Activated naive CD4-positive, alpha-beta T cell treated with anti-CD3 and anti-CD28 coated beads, Interleukin-2, amount 10 ng/mL, durations not matched to agents 7 days and 5 days (primary cell): Measurements from ENCODE around the gene CCDC8.
"Not testable (repeated sequence)": the region's sequence is repeated elsewhere in the genome, so short reads cannot be mapped to it uniquely, and the experiment has no call there.

ENCODE experiments used
- CTCF ChIA-PET: fragments of 350-600 bp; sonication (Branson Sonifier 250); formaldehyde crosslinking; loops from one replicate; lab custom pipeline; 2021; ENCODE audit warnings: antibody characterized with exemption; lab: Charles Lee
- DNase-seq: peaks from one replicate; pipeline ENCODE4 v3.0.0-alpha.2; 2020
- H3K27ac Mint-ChIP-seq: one replicate; pipeline ENCODE4 v1.8.0; 2021; ENCODE audit warnings: mild to moderate bottlenecking, moderate library complexity, mixed read lengths
- H3K27me3 Mint-ChIP-seq: one replicate; pipeline ENCODE4 v1.8.0; 2021; ENCODE audit warnings: mild to moderate bottlenecking, mixed read lengths
- H3K36me3 Mint-ChIP-seq: one replicate; pipeline ENCODE4 v1.8.0; 2021; ENCODE audit warnings: mixed read lengths
- H3K4me1 Mint-ChIP-seq: one replicate; pipeline ENCODE4 v1.8.0; 2021; ENCODE audit warnings: mixed read lengths
- H3K4me3 Mint-ChIP-seq: one replicate; pipeline ENCODE4 v1.8.0; 2021; ENCODE audit warnings: mild to moderate bottlenecking, moderate library complexity, mixed read lengths
- H3K9me3 Mint-ChIP-seq: one replicate; pipeline ENCODE4 v1.8.0; 2021; ENCODE audit warnings: mixed read lengths

Gene CCDC8

DNA sequence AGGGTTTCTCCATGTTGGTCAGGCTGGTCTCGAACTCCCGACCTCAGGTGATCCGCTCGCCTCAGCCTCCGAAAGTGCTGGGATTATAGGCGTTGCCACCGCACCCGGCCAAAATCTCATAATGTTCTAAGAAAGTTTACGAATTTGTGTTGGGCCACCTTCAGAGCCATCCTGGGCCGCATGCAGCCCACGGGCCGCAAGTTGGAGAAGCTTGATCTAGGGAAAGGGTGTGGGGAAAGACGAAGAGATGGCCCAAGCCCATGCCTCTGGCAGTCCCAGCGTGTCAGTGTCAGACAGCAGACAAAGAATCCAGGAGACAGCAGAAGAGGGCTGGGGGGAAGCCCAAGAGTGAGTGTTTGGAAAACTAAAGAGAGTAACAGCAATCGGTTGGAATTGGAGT lies 32.7 kb upstream of the CCDC8 start:
- CTCF ChIA-PET = no interaction called here
- Mint-ChIP-seq H3K27me3 (peaks cover 19% of the 10 kb centered on the region), H3K9me3 (peaks cover 8% of the 10 kb centered on the region), H3K4me1 (peaks cover 4% of the 10 kb centered on the region), H3K4me3 (no peak overlapping the region), H3K27ac (no peak overlapping the region), H3K36me3 (no peaks in the 10 kb centered on the region)
- no peak for DNase-seq

DNA sequence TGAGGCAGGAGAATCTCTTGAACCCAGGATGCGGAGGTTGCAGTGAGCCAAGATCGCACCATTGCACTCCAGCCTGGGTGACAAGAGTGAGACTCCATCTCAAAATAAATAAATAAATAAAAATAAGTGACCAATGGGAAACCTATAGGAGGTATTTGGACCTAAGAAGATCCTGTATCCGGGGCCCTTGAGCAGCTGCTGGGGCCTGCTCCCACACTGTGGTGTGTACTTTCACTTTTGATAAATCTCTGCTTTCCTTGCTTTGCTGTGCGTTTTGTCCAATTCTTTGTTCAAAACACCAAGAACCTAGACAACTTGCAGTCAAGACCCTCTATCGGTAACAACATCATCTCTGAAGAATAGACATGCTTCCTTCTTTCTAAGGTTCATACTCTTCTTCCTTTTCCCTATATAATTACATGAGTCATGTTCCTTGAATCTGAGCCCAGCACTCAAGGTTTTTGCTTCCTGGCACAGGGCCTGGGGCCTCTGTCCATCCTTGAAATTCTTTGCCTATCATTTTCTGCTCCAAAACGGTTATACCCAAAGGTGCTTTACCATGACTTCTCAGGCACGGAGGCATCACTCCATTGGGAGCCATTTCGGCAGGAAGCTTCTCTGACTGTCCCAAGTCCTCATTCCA lies 29.6 kb upstream of the CCDC8 start:
- CTCF ChIA-PET = no interaction called here
- no peak overlapping the region for H3K27ac Mint-ChIP-seq
- H3K9me3 Mint-ChIP-seq = no peaks in the 10 kb centered on the region
- peaks cover 4% of the 10 kb centered on the region for H3K4me1 Mint-ChIP-seq
- H3K4me3 Mint-ChIP-seq = no peak overlapping the region
- DNase-seq = no peak
- peaks cover 18% of the 10 kb centered on the region for H3K27me3 Mint-ChIP-seq
- no peaks in the 10 kb centered on the region for H3K36me3 Mint-ChIP-seq

DNA sequence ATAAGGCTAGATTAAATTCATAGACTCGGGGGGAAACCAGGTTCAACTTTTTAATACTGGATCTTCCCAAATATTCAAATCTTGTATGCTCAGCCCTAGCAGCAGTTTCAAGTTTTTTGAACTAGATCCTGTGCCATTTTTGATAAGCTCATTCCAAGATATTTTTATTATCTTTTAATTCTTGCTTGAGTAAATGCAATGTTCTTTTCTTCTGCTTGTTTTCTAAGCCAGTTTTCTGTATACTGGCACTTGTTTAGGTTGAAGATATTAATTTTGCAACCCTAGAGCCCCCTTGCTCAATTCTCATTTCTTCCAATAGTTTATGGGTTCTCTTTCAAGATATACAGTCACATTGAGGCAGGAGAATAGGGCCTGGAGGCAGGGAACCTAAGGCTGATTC lies 28.5 kb upstream of the CCDC8 start:
- CTCF ChIA-PET = no interaction called here
- Mint-ChIP-seq H3K9me3 (no peaks in the 10 kb centered on the region), H3K27me3 (peaks cover 10% of the 10 kb centered on the region), H3K36me3 (no peaks in the 10 kb centered on the region), H3K4me3 (no peak overlapping the region), H3K27ac (no peak overlapping the region), H3K4me1 (peaks cover 4% of the 10 kb centered on the region)
- DNase-seq = no peak

- H3K27me3 Mint-ChIP-seq = peaks cover 19% of the 10 kb centered on the region
- H3K9me3 Mint-ChIP-seq, H3K27ac Mint-ChIP-seq, DNase-seq, H3K4me3 Mint-ChIP-seq, H3K4me1 Mint-ChIP-seq, H3K36me3 Mint-ChIP-seq: not testable (repeated sequence)
- CTCF ChIA-PET = interaction anchor here (1.5 kb wide), 1 partner anchor 13 kb away, joined by 3 read pairs; no protein-coding TSS in a partner anchor
Measured at GRCh38 chr19:46435689-46436088, 22.3 kb upstream of the CCDC8 start.

- H3K9me3 Mint-ChIP-seq = no peaks in the 10 kb centered on the region
- H3K27ac Mint-ChIP-seq = no peak overlapping the region
- H3K36me3 Mint-ChIP-seq = no peaks in the 10 kb centered on the region
- DNase-seq = no peak
- H3K4me3 Mint-ChIP-seq = no peak overlapping the region
- CTCF ChIA-PET = interaction anchor here (1.5 kb wide), 1 partner anchor 14 kb away, joined by 3 read pairs; no protein-coding TSS in a partner anchor
- H3K4me1 Mint-ChIP-seq = peaks cover under 1% of the 10 kb centered on the region
- peaks cover 25% of the 10 kb centered on the region for H3K27me3 Mint-ChIP-seq
Measured at GRCh38 chr19:46435009-46435408, 21.6 kb upstream of the CCDC8 start.

DNA sequence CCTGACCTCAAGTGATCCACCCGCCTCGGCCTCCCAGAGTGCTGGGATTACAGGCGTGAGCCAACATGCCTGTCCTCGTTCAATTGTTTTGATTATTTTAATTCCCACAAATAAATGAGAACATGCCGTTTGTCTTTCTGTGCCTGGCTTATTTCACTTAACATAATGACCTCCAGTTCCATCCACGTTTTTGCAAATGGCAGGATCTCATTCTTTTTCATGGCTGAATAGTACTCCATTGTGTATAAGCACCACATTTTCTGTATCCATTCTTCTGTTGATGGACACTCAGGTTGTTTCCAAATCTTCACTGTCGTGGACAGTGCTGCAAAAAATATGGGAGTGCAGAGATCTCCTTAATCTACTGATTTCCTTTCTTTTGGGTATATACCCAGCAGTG lies 20.1 kb upstream of the CCDC8 start:
- Mint-ChIP-seq H3K4me1 (peaks cover 12% of the 10 kb centered on the region), H3K27me3 (peaks cover 40% of the 10 kb centered on the region)
- H3K9me3 Mint-ChIP-seq, CTCF ChIA-PET, H3K27ac Mint-ChIP-seq, DNase-seq, H3K36me3 Mint-ChIP-seq, H3K4me3 Mint-ChIP-seq: not testable (repeated sequence)

- peaks cover 56% of the 10 kb centered on the region for H3K27me3 Mint-ChIP-seq
- H3K4me1 Mint-ChIP-seq = peaks cover 26% of the 10 kb centered on the region
- CTCF ChIA-PET = interaction anchor here (0.6 kb wide), 1 partner anchor 34 kb away, joined by 4 read pairs; no protein-coding TSS in a partner anchor
- H3K9me3 Mint-ChIP-seq = no peaks in the 10 kb centered on the region
- no peak for DNase-seq
- H3K27ac Mint-ChIP-seq = no peak overlapping the region
- H3K36me3 Mint-ChIP-seq = no peaks in the 10 kb centered on the region
- H3K4me3 Mint-ChIP-seq = no peak overlapping the region
Measured at GRCh38 chr19:46431824-46432223, 18.5 kb upstream of the CCDC8 start.

- H3K9me3 Mint-ChIP-seq = no peaks in the 10 kb centered on the region
- H3K27ac Mint-ChIP-seq = no peak overlapping the region
- peaks cover 72% of the 10 kb centered on the region for H3K27me3 Mint-ChIP-seq
- no peak overlapping the region for H3K4me3 Mint-ChIP-seq
- H3K36me3 Mint-ChIP-seq = no peaks in the 10 kb centered on the region
- peaks cover 35% of the 10 kb centered on the region for H3K4me1 Mint-ChIP-seq
- CTCF ChIA-PET = no interaction called here
- DNase-seq = no peak
Measured at GRCh38 chr19:46429999-46430398, 16.6 kb upstream of the CCDC8 start.

DNA sequence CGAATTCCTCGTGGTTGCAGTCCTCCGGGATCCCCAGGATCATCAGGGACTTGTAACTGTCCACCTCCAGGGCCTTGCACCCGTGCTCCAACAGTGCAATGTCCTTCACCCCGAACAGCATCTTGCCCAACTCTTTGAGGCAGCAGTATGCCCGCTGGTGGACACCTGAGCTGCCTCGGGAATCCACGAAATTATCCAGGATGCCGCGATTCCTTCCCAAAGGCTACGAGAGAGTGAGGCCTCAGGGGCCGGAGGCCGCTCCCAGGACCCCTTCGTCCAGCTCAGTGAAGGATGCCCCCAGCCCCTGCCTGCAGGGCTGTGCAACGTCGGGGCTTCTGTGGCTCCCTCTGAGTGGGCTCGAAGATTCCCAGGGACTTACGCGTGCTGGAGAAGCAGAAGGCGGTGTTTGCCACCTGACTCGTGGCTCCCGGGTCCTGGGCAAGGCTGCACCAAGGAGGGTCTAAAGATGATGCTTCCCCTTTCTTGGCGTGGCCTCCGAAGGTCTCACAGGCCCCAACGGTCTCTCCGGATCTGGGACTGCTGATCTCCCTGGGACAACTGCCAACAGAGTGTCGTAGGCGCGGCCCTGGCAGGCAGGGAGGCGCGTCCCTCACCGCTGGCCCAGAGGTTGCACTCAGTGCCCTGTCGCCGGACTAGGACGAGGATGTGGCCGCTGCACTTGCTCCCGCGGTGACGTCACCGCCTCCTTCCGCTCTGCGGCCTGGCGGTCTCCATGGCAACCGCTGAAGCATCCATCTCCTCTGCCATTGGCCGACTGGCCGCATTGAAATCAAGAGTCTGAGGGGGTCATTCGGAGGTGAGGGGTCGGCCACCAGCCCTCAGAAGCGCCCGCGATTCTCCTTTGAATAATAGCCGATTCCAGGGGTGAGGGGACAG lies 15.1 kb upstream of the CCDC8 start, which contains the start of gene PNMA8C:
PNMA8C (minus strand) TSS at position 698 of the 897 bp plus-strand sequence; CDS start at position 121, 577 bp downstream.
- Mint-ChIP-seq H3K27me3 (peaks cover 79% of the 10 kb centered on the region), H3K4me3 (peak within 1 kb of the TSS; percentile 52), H3K36me3 (no peaks in the 10 kb centered on the region), H3K4me1 (peaks cover 35% of the 10 kb centered on the region), H3K27ac (no peak within 1 kb of the TSS), H3K9me3 (no peaks in the 10 kb centered on the region)
- peak; percentile 73 for DNase-seq
- CTCF ChIA-PET = no interaction called here

DNA sequence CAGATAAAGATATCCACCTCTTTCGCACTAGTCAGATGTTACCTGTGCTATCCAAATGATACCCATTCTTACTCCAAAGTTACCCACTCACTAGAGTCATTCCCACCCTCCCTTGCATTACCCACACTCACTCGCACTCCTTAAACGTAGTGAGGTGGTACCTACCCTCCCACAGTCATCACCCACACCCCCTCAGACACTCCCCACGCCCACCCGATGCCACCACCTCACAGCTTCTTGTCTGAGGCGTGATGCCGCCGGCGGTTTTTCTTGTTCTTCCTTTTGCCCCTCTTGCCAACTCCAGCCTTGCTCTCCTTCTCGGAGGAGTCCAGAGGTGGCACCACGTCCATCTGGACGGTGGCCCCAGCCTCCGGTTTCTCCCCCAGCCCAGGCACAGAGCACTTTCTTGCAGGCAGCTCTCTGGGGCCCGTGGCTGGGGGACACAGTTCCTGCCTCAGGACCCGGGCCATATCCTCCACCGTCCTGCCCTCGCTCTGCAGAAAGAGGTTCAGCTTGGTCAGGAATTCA lies 14.2 kb upstream of the CCDC8 start:
- peaks cover 35% of the 10 kb centered on the region for H3K4me1 Mint-ChIP-seq
- H3K27me3 Mint-ChIP-seq = peaks cover 87% of the 10 kb centered on the region
- H3K9me3 Mint-ChIP-seq = no peaks in the 10 kb centered on the region
- no peak for DNase-seq
- H3K27ac Mint-ChIP-seq = no peak overlapping the region
- H3K4me3 Mint-ChIP-seq = no peak overlapping the region
- no peaks in the 10 kb centered on the region for H3K36me3 Mint-ChIP-seq
- CTCF ChIA-PET = no interaction called here

DNA sequence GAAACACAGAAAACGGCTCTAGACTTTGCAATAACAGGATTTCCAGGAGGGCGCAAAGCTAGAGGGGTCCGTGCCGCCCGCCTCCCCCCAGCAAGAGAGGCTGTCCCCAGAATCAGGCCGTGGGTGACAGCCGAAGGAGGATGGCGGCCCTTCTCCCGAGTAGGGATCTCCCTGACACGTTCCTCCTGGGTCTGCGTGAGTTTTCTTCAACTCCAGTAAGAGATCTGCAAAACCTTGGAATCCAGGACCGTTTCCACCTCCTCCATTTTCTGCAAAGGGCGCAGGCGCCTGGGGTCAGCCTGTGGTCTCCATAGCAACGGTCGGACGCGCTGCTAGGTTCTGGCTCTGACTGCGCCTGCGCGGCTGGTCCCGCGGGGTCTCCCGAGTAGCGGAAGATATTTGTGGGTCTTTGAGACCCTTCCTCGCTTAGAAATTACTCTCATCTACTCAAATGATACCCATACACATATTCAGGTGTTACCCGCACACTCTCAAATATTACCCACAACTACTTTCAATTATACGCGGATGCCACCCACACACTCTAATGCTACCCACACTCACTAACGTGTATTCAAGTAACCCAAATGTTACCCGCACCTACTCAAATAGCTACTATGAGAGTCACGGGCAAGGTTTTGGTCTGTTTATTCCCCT lies 13.3 kb upstream of the CCDC8 start:
- no peak overlapping the region for H3K27ac Mint-ChIP-seq
- DNase-seq = peak; percentile 38
- H3K4me3 Mint-ChIP-seq = peak overlapping the region; percentile 55
- no peaks in the 10 kb centered on the region for H3K36me3 Mint-ChIP-seq
- CTCF ChIA-PET = no interaction called here
- peaks cover 82% of the 10 kb centered on the region for H3K27me3 Mint-ChIP-seq
- no peaks in the 10 kb centered on the region for H3K9me3 Mint-ChIP-seq
- peaks cover 35% of the 10 kb centered on the region for H3K4me1 Mint-ChIP-seq

DNA sequence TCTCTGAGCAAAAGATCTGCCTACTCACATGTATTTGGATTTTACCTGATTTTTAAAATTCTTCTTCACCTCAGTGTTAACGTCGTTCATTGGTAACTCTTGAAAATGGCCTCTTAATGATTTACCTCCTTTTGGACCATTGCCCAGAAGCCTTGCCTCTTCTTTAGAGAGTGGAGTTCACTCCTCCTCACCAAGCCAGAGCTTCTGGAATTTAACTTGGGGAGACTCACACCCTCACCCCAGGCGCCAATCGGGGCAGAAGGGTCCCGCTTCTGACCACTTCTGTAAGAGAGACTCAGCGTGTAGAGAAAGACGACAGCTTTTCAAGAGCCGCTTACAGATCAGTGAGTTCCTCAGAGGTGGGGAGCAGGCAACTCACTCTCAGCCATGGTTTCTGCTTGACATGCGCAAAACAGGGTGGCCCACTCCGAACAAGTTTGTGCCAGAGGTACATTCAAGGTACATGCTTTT lies 12.7 kb upstream of the CCDC8 start:
- Mint-ChIP-seq H3K27ac (no peak overlapping the region), H3K4me3 (no peak overlapping the region), H3K27me3 (peaks cover 77% of the 10 kb centered on the region), H3K36me3 (no peaks in the 10 kb centered on the region), H3K4me1 (peaks cover 35% of the 10 kb centered on the region), H3K9me3 (no peaks in the 10 kb centered on the region)
- no peak for DNase-seq
- CTCF ChIA-PET = interaction anchor here (0.6 kb wide), 1 partner anchor 36 kb away, joined by 3 read pairs; no protein-coding TSS in a partner anchor

- Mint-ChIP-seq H3K4me3 (no peak overlapping the region), H3K36me3 (no peaks in the 10 kb centered on the region), H3K9me3 (no peaks in the 10 kb centered on the region), H3K27ac (no peak overlapping the region), H3K4me1 (peaks cover 21% of the 10 kb centered on the region), H3K27me3 (peaks cover 70% of the 10 kb centered on the region)
- DNase-seq = no peak
- CTCF ChIA-PET = no interaction called here
Measured at GRCh38 chr19:46423188-46423587, 9.8 kb upstream of the CCDC8 start.

GRCh38 chr19:46422344-46422743 lies 9.0 kb upstream of the CCDC8 start:
- H3K4me1 Mint-ChIP-seq = peaks cover 14% of the 10 kb centered on the region
- no peak overlapping the region for H3K27ac Mint-ChIP-seq
- H3K4me3 Mint-ChIP-seq = no peak overlapping the region
- CTCF ChIA-PET = no interaction called here
- H3K27me3 Mint-ChIP-seq = peaks cover 68% of the 10 kb centered on the region
- H3K36me3 Mint-ChIP-seq = no peaks in the 10 kb centered on the region
- no peaks in the 10 kb centered on the region for H3K9me3 Mint-ChIP-seq
- DNase-seq = no peak
